A673 (cell line): Measurements from ENCODE around the gene CCDC85C. TPM values are rescaled to one million over a fixed set of nuclear protein-coding genes. Genes with fewer than 3 reads are reported as not detected.

Experiments
- BruUV-seq: library from RNA; stranded (reverse); fragments of 400-500 nt; replicated peaks from 2 replicates; lab custom pipeline; 2021; lab: Mats Ljungman, UMichigan
- CTCF ChIA-PET: fragments of 300-600 bp; sonication (Branson Sonifier 250); formaldehyde crosslinking; loops from one replicate; lab custom pipeline; 2022; ENCODE audit warnings: antibody characterized with exemption; lab: Charles Lee
- POLR2A ChIA-PET: fragments of 300-600 bp; sonication (Branson Sonifier 250); formaldehyde crosslinking; loops from one replicate; lab custom pipeline; 2022; ENCODE audit warnings: antibody characterized with exemption; ENCODE audit not compliant: low non-redundant PET; lab: Charles Lee
- DNase-seq: peaks from one replicate; pipeline ENCODE4 v3.0.0-alpha.2; 2015; ENCODE audit warnings: low spot score
- H3K27ac ChIP-seq: fragments of 200-600 bp; sonication (generic); 2 replicates; pipeline ENCODE4 v1.5.1; 2016; ENCODE audit warnings: mixed run types, low read depth, mild to moderate bottlenecking, mixed read lengths, antibody characterized with exemption, low read length; ENCODE audit not compliant: poor library complexity, severe bottlenecking
- H3K27me3 ChIP-seq: fragments of 200-600 bp; sonication (generic); replicated peaks from 2 replicates; pipeline ENCODE4 v1.6.1; 2017; ENCODE audit warnings: mixed run types, low read depth, mild to moderate bottlenecking, mixed read lengths, antibody characterized with exemption, low read length; ENCODE audit not compliant: insufficient read depth, poor library complexity
- H3K36me3 ChIP-seq: fragments of 200-600 bp; sonication (generic); 2 replicates; pipeline ENCODE4 v1.6.1; 2016; ENCODE audit warnings: mixed run types, mild to moderate bottlenecking, mixed read lengths, antibody characterized with exemption, low read length; ENCODE audit not compliant: insufficient read depth, poor library complexity, severe bottlenecking
- H3K4me1 ChIP-seq: fragments of 200-600 bp; sonication (generic); 2 replicates; pipeline ENCODE4 v1.6.1; 2017; ENCODE audit warnings: mixed run types, mild to moderate bottlenecking, mixed read lengths, antibody characterized with exemption, low read length; ENCODE audit not compliant: insufficient read depth, poor library complexity, severe bottlenecking
- H3K4me3 ChIP-seq: fragments of 200-600 bp; sonication (generic); 2 replicates; pipeline ENCODE4 v1.5.1; 2016; ENCODE audit warnings: low read depth, mixed run types, mild to moderate bottlenecking, mixed read lengths, low read length; ENCODE audit not compliant: poor library complexity, severe bottlenecking
- H3K9me3 ChIP-seq: fragments of 200-600 bp; sonication (generic); 2 replicates; pipeline ENCODE4 v1.6.1; 2016; ENCODE audit warnings: mixed run types, low read depth, mild to moderate bottlenecking, mixed read lengths, antibody characterized with exemption, low read length; ENCODE audit not compliant: poor library complexity, severe bottlenecking
- EZH2 ChIP-seq: fragments of 200-600 bp; sonication (generic); IDR thresholded peaks from 2 replicates; pipeline ENCODE4 v1.6.1; 2017; ENCODE audit warnings: borderline replicate concordance, low read depth, mild to moderate bottlenecking, mixed read lengths, antibody characterized with exemption, low read length; ENCODE audit not compliant: poor library complexity, severe bottlenecking
- intact Hi-C: fragments of 100-400 bp; cut with micrococcal nuclease; formaldehyde crosslinking; loops from one replicate; pipeline ENCODE4 v1.10.0; 2022; ENCODE audit not compliant: unreplicated experiment
- total RNA-seq: library from RNA; stranded (reverse); gene quantifications from 2 replicates; pipeline ENCODE4 v1.2.3, GENCODE V29; 2021
- TF ChIP-seq, protein P1 (sequence below): fragments of 300-800, 200-600 bp; sonication (generic); conservative IDR thresholded peaks from 2 replicates; pipeline ENCODE4 v1.5.1; 2017; ENCODE audit warnings: low read depth, mild to moderate bottlenecking, antibody characterized with exemption, low read length, moderate library complexity, mixed read lengths

CCDC85C gene
- total RNA-seq, 1 experiment from 2014 or later, result 24.6 TPM

DNA sequence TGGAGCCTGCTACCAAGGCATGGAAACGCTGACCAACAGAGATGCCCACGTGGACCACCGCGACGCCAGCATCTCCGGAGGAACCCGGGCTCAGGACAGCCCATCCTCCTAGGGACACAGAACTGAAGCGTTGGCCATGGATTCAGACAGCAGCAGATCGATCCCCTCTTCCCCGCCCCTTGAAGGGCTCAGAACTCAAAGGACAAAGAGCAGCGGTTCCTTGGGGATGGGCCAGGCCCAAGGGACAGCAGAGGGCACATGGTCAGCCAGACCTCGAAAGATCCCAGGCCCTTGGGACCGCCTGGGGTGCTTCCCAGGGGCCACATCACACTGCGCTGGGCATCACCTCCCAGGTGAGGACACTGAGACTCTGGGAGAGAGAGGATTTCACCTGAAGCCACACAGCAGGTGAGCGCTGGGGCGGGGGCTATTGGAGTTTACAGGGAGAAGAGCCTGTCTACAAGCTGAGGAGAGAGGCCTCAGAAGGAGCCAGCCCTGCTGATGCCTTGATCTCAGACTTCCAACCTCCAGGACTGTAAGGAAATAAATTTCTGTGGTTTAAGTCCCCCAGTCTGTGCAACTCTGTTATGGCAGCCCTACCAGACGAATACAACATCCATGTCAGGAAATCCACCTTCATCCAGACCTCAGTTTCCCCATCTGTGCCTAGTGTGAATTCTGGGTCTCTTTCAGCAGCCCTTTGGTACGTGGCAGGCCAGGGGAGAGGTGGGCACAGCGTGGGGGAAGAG lies 73.4 kb downstream of the CCDC85C start:
- CTCF ChIA-PET, result no interaction called here
- intact Hi-C loops, result loop anchor here (2.0 kb wide), 1 partner anchor 74 kb away; the partner anchor contains the start of gene CCDC85C
- POLR2A ChIA-PET, result no interaction called here
- H3K27me3 ChIP-seq, result no peaks in the 10 kb centered on the region
- peak overlapping the region; percentile 53 for H3K27ac ChIP-seq
- TF ChIP-seq, protein P1, sequence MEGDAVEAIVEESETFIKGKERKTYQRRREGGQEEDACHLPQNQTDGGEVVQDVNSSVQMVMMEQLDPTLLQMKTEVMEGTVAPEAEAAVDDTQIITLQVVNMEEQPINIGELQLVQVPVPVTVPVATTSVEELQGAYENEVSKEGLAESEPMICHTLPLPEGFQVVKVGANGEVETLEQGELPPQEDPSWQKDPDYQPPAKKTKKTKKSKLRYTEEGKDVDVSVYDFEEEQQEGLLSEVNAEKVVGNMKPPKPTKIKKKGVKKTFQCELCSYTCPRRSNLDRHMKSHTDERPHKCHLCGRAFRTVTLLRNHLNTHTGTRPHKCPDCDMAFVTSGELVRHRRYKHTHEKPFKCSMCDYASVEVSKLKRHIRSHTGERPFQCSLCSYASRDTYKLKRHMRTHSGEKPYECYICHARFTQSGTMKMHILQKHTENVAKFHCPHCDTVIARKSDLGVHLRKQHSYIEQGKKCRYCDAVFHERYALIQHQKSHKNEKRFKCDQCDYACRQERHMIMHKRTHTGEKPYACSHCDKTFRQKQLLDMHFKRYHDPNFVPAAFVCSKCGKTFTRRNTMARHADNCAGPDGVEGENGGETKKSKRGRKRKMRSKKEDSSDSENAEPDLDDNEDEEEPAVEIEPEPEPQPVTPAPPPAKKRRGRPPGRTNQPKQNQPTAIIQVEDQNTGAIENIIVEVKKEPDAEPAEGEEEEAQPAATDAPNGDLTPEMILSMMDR, result no peak
- TF ChIP-seq EZH2, result no peak
- no peaks in the 10 kb centered on the region for H3K9me3 ChIP-seq
- H3K36me3 ChIP-seq, result no peaks in the 10 kb centered on the region
- H3K4me1 ChIP-seq, result peaks cover 17% of the 10 kb centered on the region
- no TSS peak for BruUV-seq
- H3K4me3 ChIP-seq, result no peak overlapping the region
- DNase-seq, result no peak

DNA sequence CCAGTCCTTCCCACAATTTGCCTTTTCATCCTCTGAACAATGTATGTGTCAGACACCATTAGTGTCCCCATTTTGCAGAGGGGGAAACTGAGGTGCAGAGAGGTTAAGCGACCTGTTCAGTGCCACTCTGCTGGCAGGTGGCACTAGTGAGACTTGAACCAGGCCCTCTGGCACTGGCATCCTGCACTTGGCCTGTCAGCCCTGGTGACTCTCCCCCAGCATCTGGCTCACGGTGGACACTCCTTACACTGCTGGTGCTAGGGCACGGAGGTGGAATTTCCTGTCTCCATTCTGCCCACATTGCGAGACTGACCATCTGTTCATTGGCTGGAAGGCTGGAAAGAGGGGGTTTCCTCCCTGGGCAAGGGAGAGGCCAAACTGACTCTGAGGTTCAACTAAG lies 74.1 kb downstream of the CCDC85C start:
- no peak for DNase-seq

DNA sequence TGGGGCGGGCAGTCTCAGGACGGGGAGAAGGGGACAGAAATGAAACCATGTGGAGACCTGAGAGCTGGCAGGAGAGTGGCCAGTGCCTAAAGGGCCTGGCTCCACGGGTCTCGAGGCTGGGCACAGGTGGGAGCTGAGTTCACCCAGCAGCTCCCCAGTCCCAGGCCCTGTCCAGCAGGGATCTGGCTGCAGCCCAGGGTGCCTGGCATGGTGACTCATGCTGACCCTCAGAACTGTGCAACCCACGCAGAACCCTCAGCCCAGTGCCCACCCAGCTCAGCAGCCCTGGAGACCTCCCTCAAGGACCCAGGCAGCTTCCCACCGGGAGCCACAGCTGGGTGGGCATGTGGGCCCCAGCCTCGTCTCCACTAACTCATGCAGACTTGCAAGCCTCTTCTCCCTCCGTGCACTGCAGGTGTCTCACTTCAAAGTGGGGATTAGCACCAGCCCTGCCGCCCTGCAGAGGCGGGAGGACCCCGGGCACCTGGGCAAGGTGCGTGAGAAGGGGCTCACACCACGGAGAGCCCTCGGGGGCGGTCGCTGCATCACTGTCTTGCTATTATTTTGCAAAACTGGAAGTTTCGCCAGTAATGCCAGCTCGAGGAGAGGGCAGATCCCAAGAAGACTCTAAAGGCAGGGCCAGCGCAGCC lies 76.5 kb downstream of the CCDC85C start:
- Histone ChIP-seq H3K9me3 (no peaks in the 10 kb centered on the region), H3K36me3 (no peaks in the 10 kb centered on the region), H3K27me3 (no peaks in the 10 kb centered on the region), H3K27ac (no peak overlapping the region), H3K4me3 (no peak overlapping the region), H3K4me1 (peaks cover 28% of the 10 kb centered on the region)
- no peak for DNase-seq
- TF ChIP-seq, protein P1, result no peak
- TF ChIP-seq EZH2, result no peak
- intact Hi-C loops, result no loop called here
- ChIA-PET POLR2A (no interaction called here), CTCF (no interaction called here)
- BruUV-seq, result no TSS peak

More for the DNA sequence above, 74.1 kb downstream of the CCDC85C start:
- BruUV-seq, result no TSS peak
- intact Hi-C loops, result loop anchor here (2.0 kb wide), 1 partner anchor 75 kb away; the partner anchor contains the start of gene CCDC85C
- no peaks in the 10 kb centered on the region for H3K9me3 ChIP-seq
- POLR2A ChIA-PET, result no interaction called here
- no peak overlapping the region for H3K27ac ChIP-seq
- H3K27me3 ChIP-seq, result no peaks in the 10 kb centered on the region
- peaks cover 19% of the 10 kb centered on the region for H3K4me1 ChIP-seq
- no peak for TF ChIP-seq EZH2
- TF ChIP-seq, protein P1, result 0 out of 2 replicates have a peak, but pooled peaks have one; percentile 9
- H3K4me3 ChIP-seq, result no peak overlapping the region
- CTCF ChIA-PET, result no interaction called here
- H3K36me3 ChIP-seq, result no peaks in the 10 kb centered on the region
